Kidney epithelial cell (primary cell): ENCODE measurements around the gene KIF3C. TPM values are rescaled to one million over a fixed set of nuclear protein-coding genes. Genes with fewer than 3 reads are reported as not detected.
"Not testable (repeated sequence)": the region's sequence is repeated elsewhere in the genome, so short reads cannot be mapped to it uniquely, and the experiment has no call there.

Experiments
- DNase-seq: peaks from one replicate; pipeline ENCODE4 v3.0.0-alpha.2; 2010; ENCODE audit warnings: low read depth
- H3K27me3 ChIP-seq: 2 replicates; pipeline ENCODE4 v1.6.0; 2011; ENCODE audit warnings: low read length; ENCODE audit not compliant: control insufficient read depth, insufficient read depth
- H3K36me3 ChIP-seq: 2 replicates; pipeline ENCODE4 v1.5.1; 2011; ENCODE audit warnings: low read length; ENCODE audit not compliant: control insufficient read depth, insufficient read depth
- H3K4me3 ChIP-seq: 2 replicates; pipeline ENCODE4 v1.5.1; 2011; ENCODE audit warnings: low read depth, mild to moderate bottlenecking, control low read depth, low read length
- total RNA-seq: library from RNA; depleted of rRNA; stranded (reverse); fragments of >200 nt; gene quantifications from 2 replicates; pipeline ENCODE4 v1.2.3, GENCODE V29; 2015
- TF ChIP-seq, protein P1 (sequence below): IDR thresholded peaks from 2 replicates; pipeline ENCODE4 v1.5.1; 2011; ENCODE audit warnings: mild to moderate bottlenecking, moderate library complexity, low read length, control low read depth, inconsistent platforms; ENCODE audit not compliant: insufficient read depth, poor library complexity, severe bottlenecking

The KIF3C gene
- total RNA-seq, 1 donor from 2014 or later: 58.3 TPM

DNA sequence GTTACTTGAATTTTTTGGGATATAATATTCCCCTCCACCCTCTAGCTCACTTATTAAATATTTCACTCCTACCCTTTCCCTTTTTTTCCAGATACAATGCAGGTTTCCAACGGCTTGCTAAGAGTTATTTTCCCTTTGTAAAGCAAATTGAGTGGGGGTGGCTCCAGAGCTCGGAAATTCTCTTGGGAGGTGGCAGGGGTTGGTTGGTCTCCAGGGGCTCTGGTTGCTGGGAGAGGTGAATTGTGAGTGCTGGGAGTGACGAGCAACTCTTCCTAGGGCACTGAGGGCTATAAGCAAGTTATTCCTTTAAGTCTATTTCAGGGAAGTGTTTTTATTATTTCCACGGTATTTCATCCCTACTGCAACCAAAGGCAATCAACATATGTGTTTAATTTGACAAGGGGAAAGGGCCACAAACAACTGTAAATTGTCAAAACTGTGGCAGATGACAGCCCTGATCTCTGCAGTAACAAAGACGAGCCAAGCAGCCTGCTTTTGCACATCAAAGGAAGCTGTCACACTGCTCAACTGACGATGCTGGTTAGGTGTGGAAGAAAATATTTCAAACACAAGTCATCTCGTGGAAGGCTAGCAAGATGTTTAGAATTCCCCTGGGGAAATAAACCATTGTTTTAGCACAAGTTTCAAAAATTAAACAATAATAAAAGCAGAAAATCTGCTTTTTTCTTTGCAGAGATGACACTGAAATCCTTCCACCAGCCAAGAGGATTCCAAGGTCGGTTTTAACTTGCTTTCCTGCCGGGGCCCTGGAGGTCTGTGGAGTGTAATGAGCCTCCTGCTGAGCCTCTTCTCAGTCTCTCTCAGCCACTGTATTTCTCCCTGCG is 69.2 kb downstream of the KIF3C start:
- Histone ChIP-seq H3K4me3 (no peak overlapping the region), H3K36me3 (no peaks in the 10 kb centered on the region), H3K27me3 (no peaks in the 10 kb centered on the region)
- DNase-seq: no peak
- TF ChIP-seq, protein P1, sequence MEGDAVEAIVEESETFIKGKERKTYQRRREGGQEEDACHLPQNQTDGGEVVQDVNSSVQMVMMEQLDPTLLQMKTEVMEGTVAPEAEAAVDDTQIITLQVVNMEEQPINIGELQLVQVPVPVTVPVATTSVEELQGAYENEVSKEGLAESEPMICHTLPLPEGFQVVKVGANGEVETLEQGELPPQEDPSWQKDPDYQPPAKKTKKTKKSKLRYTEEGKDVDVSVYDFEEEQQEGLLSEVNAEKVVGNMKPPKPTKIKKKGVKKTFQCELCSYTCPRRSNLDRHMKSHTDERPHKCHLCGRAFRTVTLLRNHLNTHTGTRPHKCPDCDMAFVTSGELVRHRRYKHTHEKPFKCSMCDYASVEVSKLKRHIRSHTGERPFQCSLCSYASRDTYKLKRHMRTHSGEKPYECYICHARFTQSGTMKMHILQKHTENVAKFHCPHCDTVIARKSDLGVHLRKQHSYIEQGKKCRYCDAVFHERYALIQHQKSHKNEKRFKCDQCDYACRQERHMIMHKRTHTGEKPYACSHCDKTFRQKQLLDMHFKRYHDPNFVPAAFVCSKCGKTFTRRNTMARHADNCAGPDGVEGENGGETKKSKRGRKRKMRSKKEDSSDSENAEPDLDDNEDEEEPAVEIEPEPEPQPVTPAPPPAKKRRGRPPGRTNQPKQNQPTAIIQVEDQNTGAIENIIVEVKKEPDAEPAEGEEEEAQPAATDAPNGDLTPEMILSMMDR: no peak

GRCh38 chr2:25909574-25909973 is 72.7 kb downstream of the KIF3C start:
- not testable (repeated sequence) for DNase-seq, H3K27me3 ChIP-seq, H3K36me3 ChIP-seq, H3K4me3 ChIP-seq

- Histone ChIP-seq H3K27me3 (no peaks in the 10 kb centered on the region), H3K4me3 (no peak overlapping the region), H3K36me3 (no peaks in the 10 kb centered on the region)
- TF ChIP-seq, protein P1: no peak
- no peak for DNase-seq
Measured at GRCh38 chr2:25905126-25905525, 77.2 kb downstream of the KIF3C start.

GRCh38 chr2:25903216-25903776 is 79.0 kb downstream of the KIF3C start:
- no peaks in the 10 kb centered on the region for H3K27me3 ChIP-seq
- H3K36me3 ChIP-seq: no peaks in the 10 kb centered on the region
- TF ChIP-seq, protein P1: no peak
- H3K4me3 ChIP-seq: no peak overlapping the region
- no peak for DNase-seq

GRCh38 chr2:25899404-25899970 is 82.8 kb downstream of the KIF3C start:
- no peak for DNase-seq
- TF ChIP-seq, protein P1: no peak
- Histone ChIP-seq H3K36me3 (no peaks in the 10 kb centered on the region), H3K4me3 (no peak overlapping the region), H3K27me3 (no peaks in the 10 kb centered on the region)

- TF ChIP-seq, protein P1: no peak
- DNase-seq: no peak
- Histone ChIP-seq H3K4me3 (no peak overlapping the region), H3K27me3 (no peaks in the 10 kb centered on the region), H3K36me3 (no peaks in the 10 kb centered on the region)
Measured at GRCh38 chr2:25897506-25897905, 84.8 kb downstream of the KIF3C start.

GRCh38 chr2:25896308-25896707 is 86.0 kb downstream of the KIF3C start:
- H3K4me3 ChIP-seq, DNase-seq, H3K36me3 ChIP-seq, H3K27me3 ChIP-seq: not testable (repeated sequence)
